Bronchial epithelial cell (primary cell): ENCODE measurements around the gene EGFL7. TPM values are rescaled to one million over a fixed set of nuclear protein-coding genes. Genes with fewer than 3 reads are reported as not detected.

Experiments
- DNase-seq: peaks from one replicate; pipeline ENCODE4 v3.0.0-alpha.2; 2010; ENCODE audit warnings: low read depth
- FAIRE-seq: peaks from 2 replicates; lab custom pipeline; 2011; peaks lifted over from hg19 to GRCh38; lab: Jason Lieb, UNC
- H3K27me3 ChIP-seq: 2 replicates; pipeline ENCODE4 v1.5.1; 2011; ENCODE audit warnings: low read length; ENCODE audit not compliant: control insufficient read depth, insufficient read depth
- H3K36me3 ChIP-seq: 2 replicates; pipeline ENCODE4 v1.5.1; 2011; ENCODE audit warnings: low read length; ENCODE audit not compliant: control insufficient read depth, insufficient read depth
- H3K4me3 ChIP-seq: 2 replicates; pipeline ENCODE4 v1.5.1; 2011; ENCODE audit warnings: mild to moderate bottlenecking, low read depth, low read length, control low read depth
- CTCF ChIP-seq: IDR thresholded peaks from 2 replicates; pipeline ENCODE4 v1.5.1; 2011; ENCODE audit warnings: mild to moderate bottlenecking, moderate library complexity, low read length, control low read depth, inconsistent platforms; ENCODE audit not compliant: insufficient read depth, severe bottlenecking
- total RNA-seq: library from RNA; depleted of rRNA; stranded (reverse); fragments of >200 nt; gene quantifications from 2 replicates; pipeline ENCODE4 v1.2.1, GENCODE V29; 2014

The EGFL7 gene
- total RNA-seq, 1 donor from 2014 or later = 11.8 TPM

- Histone ChIP-seq H3K27me3 (no peaks in the 10 kb centered on the region), H3K4me3 (no peak overlapping the region), H3K36me3 (peaks cover 8% of the 10 kb centered on the region)
- DNase-seq (no peak), FAIRE-seq (peak; percentile 77)
- TF ChIP-seq CTCF = no peak
Measured at GRCh38 chr9:136718345-136719194, 55.9 kb downstream of the EGFL7 start.

GRCh38 chr9:136719195-136719880, 56.6 kb downstream of the EGFL7 start:
- FAIRE-seq = no peak
- no peak for DNase-seq
- no peaks in the 10 kb centered on the region for H3K27me3 ChIP-seq

GRCh38 chr9:136720251-136720897, 57.7 kb downstream of the EGFL7 start:
- Histone ChIP-seq H3K27me3 (no peaks in the 10 kb centered on the region), H3K36me3 (peaks cover 15% of the 10 kb centered on the region), H3K4me3 (no peak overlapping the region)
- no peak for DNase-seq
- FAIRE-seq = no peak
- TF ChIP-seq CTCF = no peak

More at GRCh38 chr9:136719195-136719880, 56.6 kb downstream of the EGFL7 start:
- TF ChIP-seq CTCF = no peak
- Histone ChIP-seq H3K36me3 (peaks cover 13% of the 10 kb centered on the region), H3K4me3 (no peak overlapping the region)

GRCh38 chr9:136720898-136721338, 58.2 kb downstream of the EGFL7 start:
- Histone ChIP-seq H3K36me3 (peaks cover 20% of the 10 kb centered on the region), H3K27me3 (no peaks in the 10 kb centered on the region), H3K4me3 (no peak overlapping the region)
- no peak for TF ChIP-seq CTCF
- FAIRE-seq (no peak), DNase-seq (no peak)

GRCh38 chr9:136721339-136722092, 58.8 kb downstream of the EGFL7 start:
- peak; percentile 80 for DNase-seq
- FAIRE-seq = peak; percentile 97
- no peak for TF ChIP-seq CTCF

More at GRCh38 chr9:136721339-136722092, 58.8 kb downstream of the EGFL7 start:
- Histone ChIP-seq H3K36me3 (peaks cover 24% of the 10 kb centered on the region), H3K27me3 (no peaks in the 10 kb centered on the region), H3K4me3 (no peak overlapping the region)
